IPS DF 19.7 (cell line): ENCODE data around the gene CEND1.

Experiments used
- DNase-seq: peaks from one replicate; pipeline ENCODE4 v3.0.0-alpha.2; 2013; ENCODE audit warnings: low read depth, low spot score

Gene CEND1

GRCh38 chr11:827146-827896 lies 37.4 kb upstream of the CEND1 start:
- DNase-seq, result no peak

- no peak for DNase-seq
These were observed 36.9 kb upstream of the CEND1 start for GRCh38 chr11:826836-827145.

GRCh38 chr11:826227-826621 lies 36.3 kb upstream of the CEND1 start:
- no peak for DNase-seq

- DNase-seq, result no peak
These were observed 35.7 kb upstream of the CEND1 start for GRCh38 chr11:825366-826226.

- DNase-seq, result no peak
These were observed 35.1 kb upstream of the CEND1 start for GRCh38 chr11:824942-825341.

GRCh38 chr11:824292-824880 lies 34.5 kb upstream of the CEND1 start:
- no peak for DNase-seq

- no peak for DNase-seq
These were observed 33.8 kb upstream of the CEND1 start for GRCh38 chr11:823441-824291.

GRCh38 chr11:821512-822371 lies 31.9 kb upstream of the CEND1 start:
- no peak for DNase-seq

- no peak for DNase-seq
These were observed 31.0 kb upstream of the CEND1 start for GRCh38 chr11:820655-821511.

- DNase-seq, result no peak
These were observed 30.2 kb upstream of the CEND1 start for GRCh38 chr11:819943-820649.

GRCh38 chr11:819129-819931 lies 29.4 kb upstream of the CEND1 start:
- no peak for DNase-seq

GRCh38 chr11:818396-819128 lies 28.7 kb upstream of the CEND1 start, which contains the start of gene PNPLA2:
Gene PNPLA2, plus strand, starts transcription at chr11:818914. Its CDS starts 805 bp downstream, at chr11:819719.
- DNase-seq, result no peak

- no peak for DNase-seq
These were observed 26.5 kb upstream of the CEND1 start for GRCh38 chr11:816433-816779.

- DNase-seq, result no peak
These were observed 26.0 kb upstream of the CEND1 start for GRCh38 chr11:815675-816432.

- no peak for DNase-seq
These were observed 23.7 kb upstream of the CEND1 start for GRCh38 chr11:813456-814096.

GRCh38 chr11:813072-813455 lies 23.2 kb upstream of the CEND1 start:
- no peak for DNase-seq

- DNase-seq, result no peak
These were observed 22.5 kb upstream of the CEND1 start for GRCh38 chr11:812390-812789.
